ENCODE measurements around the gene PGM2L1. TPM values are rescaled to one million over a fixed set of nuclear protein-coding genes. Genes with fewer than 3 reads are reported as not detected.

PGM2L1 gene
- total RNA-seq, 1 donor from 2014 or later = 8.4 TPM

GRCh38 chr11:74307434-74307833 lies 90.8 kb downstream of the PGM2L1 start:
- Histone ChIP-seq H3K36me3 (no peaks in the 10 kb centered on the region), H3K4me3 (no peak overlapping the region), H3K27ac (no peak overlapping the region), H3K4me1 (peaks cover 0 to 6% of the 10 kb centered on the region in 2 donors), H3K9me3 (no peaks in the 10 kb centered on the region), H3K27me3 (no peaks in the 10 kb centered on the region)
- intact Hi-C loops (cut with DNase I) = loop anchor here (5.0 kb wide), 1 partner anchor 50 kb away; no protein-coding TSS in a partner anchor
- no peak for DNase-seq (ENCODE audit: low spot score in 2 of 2)
- no peak for TF ChIP-seq CTCF (IDR thresholded peaks at IDR 0.05)

GRCh38 chr11:74306435-74307175 lies 91.6 kb downstream of the PGM2L1 start:
- DNase-seq (ENCODE audit: low spot score in 2 of 2) = no peak
- intact Hi-C loops (cut with DNase I) = loop anchor here (5.0 kb wide), 1 partner anchor 49 kb away; no protein-coding TSS in a partner anchor
- Histone ChIP-seq H3K4me3 (no peak overlapping the region), H3K4me1 (peaks cover 0 to 6% of the 10 kb centered on the region in 2 donors), H3K36me3 (no peaks in the 10 kb centered on the region), H3K9me3 (no peaks in the 10 kb centered on the region), H3K27ac (no peak overlapping the region), H3K27me3 (no peaks in the 10 kb centered on the region)
- TF ChIP-seq CTCF (IDR thresholded peaks at IDR 0.05) = no peak

- intact Hi-C loops (cut with DNase I) = no loop called here
- H3K4me3 ChIP-seq = no peak overlapping the region
- H3K4me1 ChIP-seq = no peaks in the 10 kb centered on the region
- H3K27ac ChIP-seq = no peak overlapping the region
- TF ChIP-seq CTCF (IDR thresholded peaks at IDR 0.05) = no peak
- DNase-seq (ENCODE audit: low spot score in 2 of 2) = no peak
- no peaks in the 10 kb centered on the region for H3K36me3 ChIP-seq
- no peaks in the 10 kb centered on the region for H3K9me3 ChIP-seq
- no peaks in the 10 kb centered on the region for H3K27me3 ChIP-seq
These were observed 99.2 kb downstream of the PGM2L1 start for GRCh38 chr11:74299015-74299414.

- intact Hi-C loops (cut with DNase I) = no loop called here
- Histone ChIP-seq H3K4me1 (no peaks in the 10 kb centered on the region), H3K27ac (no peak overlapping the region), H3K27me3 (no peaks in the 10 kb centered on the region), H3K4me3 (no peak overlapping the region), H3K36me3 (no peaks in the 10 kb centered on the region), H3K9me3 (no peaks in the 10 kb centered on the region)
- TF ChIP-seq CTCF (IDR thresholded peaks at IDR 0.05) = no peak
- no peak for DNase-seq (ENCODE audit: low spot score in 2 of 2)
These were observed 100.7 kb downstream of the PGM2L1 start for GRCh38 chr11:74297484-74297883.

DNA sequence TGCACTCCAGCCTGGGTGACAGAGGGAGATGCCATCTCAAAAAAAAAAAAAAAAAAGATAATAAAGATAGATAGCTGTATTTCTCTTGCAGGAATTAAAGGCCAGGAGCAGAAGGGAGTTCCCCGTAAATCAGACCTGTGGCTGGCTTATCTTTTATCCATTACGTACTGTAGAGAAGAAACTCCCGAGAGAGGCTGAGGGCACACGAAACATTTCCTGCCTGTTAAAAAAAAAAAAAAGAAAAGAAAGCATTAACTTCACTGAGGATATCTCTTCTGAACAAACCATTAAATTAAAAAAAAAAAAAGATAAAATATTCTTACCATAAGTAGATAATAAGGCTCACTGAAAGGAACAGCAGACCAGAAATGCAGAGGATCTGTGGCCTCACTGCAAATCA lies 109.3 kb downstream of the PGM2L1 start:
- peaks cover 0 to 9% of the 10 kb centered on the region in 2 donors for H3K4me1 ChIP-seq
- no peak overlapping the region for H3K27ac ChIP-seq
- DNase-seq (ENCODE audit: low spot score in 2 of 2) = no peak
- intact Hi-C loops (cut with DNase I) = no loop called here
- H3K4me3 ChIP-seq = no peak overlapping the region
- H3K27me3 ChIP-seq = no peaks in the 10 kb centered on the region
- no peaks in the 10 kb centered on the region for H3K36me3 ChIP-seq
- no peak for TF ChIP-seq CTCF (IDR thresholded peaks at IDR 0.05)
- no peaks in the 10 kb centered on the region for H3K9me3 ChIP-seq

Measured in ascending aorta (tissue), 2 donors.